Erythroblast (primary cell): ENCODE data around the gene STMP1.
"Not testable (repeated sequence)": the region's sequence is repeated elsewhere in the genome, so short reads cannot be mapped to it uniquely, and the experiment has no call there.

Experiments
- DNase-seq, 2 experiments: peaks; one replicate each; lab custom pipeline; 2025; lab: John Stamatoyannopoulos, UW
- GATA1 ChIP-seq: IDR thresholded peaks from 2 replicates; pipeline ENCODE4 v1.6.1; 2011; ENCODE audit warnings: low read depth, mild to moderate bottlenecking, control low read depth, low read length, moderate library complexity
- POLR2A ChIP-seq: IDR thresholded peaks from 2 replicates; pipeline ENCODE4 v1.6.1; 2011; ENCODE audit warnings: mild to moderate bottlenecking, low read length

The STMP1 gene

DNA sequence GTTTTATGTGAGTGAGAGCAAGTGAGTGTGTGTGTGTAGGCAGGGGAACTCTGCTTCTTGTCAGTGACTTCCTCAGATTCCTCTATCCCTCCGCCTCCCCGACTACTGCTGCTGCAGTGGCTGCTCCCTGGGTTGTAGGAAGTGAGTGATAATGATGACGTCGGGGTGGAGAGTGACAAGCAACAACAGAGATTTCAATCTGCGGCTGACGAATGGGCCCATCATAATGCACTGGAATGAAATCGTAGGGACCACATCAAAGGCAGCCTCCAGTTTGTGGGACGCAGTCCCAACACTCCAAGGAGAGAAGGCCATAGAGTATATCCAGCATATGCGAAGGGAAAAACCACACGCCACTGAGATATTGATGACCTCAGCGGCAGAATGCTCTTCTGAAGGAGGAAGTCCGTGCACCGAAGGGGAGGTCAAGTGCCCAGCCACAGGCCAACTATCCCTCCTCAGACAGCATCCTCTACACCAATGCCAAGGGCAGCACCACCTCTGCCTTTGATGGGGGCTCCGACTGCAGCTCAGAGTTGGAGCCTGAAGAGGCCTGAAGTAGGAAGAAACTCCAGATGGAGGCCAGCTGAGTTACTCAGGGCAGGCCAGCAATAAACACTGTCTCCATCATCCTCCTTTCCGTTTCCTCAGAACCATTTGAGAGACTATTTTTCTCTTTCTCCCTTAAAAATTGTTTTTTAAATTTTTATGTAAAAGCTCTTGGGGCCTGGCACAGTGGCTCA lies 11.3 kb upstream of the STMP1 start:
- peak; percentile 36 to 68 for DNase-seq
- TF ChIP-seq POLR2A (no peak), GATA1 (no peak)

GRCh38 chr7:135653340-135654080 lies 8.8 kb upstream of the STMP1 start:
- no peak for DNase-seq
- TF ChIP-seq GATA1: no peak

DNA sequence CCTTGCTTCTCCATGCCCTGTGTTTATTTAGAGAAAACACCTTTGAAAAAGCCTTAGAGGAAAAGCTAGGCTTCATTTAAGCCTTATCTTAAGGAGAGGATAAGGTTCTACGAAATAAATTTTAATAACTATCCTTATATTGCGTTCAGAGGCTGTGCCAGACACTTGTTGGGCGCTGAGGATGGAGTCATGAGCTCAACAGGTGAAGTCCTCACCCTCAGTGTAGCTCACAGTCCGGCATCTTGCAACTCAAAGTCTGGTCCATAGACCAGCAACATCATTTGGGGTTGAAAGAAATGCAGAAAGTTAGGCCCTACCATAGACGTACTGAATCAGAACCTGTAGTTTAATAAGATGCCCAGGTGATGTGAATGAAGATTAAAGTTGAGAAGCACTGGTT lies 3.8 kb upstream of the STMP1 start:
- no peak for DNase-seq
- TF ChIP-seq POLR2A (no peak), GATA1 (no peak)

- peak in 1 of 2 experiments; percentile 57 for DNase-seq
- TF ChIP-seq POLR2A: no peak
- TF ChIP-seq GATA1: no peak
These were observed 3.0 kb upstream of the STMP1 start for GRCh38 chr7:135659159-135659846.

DNA sequence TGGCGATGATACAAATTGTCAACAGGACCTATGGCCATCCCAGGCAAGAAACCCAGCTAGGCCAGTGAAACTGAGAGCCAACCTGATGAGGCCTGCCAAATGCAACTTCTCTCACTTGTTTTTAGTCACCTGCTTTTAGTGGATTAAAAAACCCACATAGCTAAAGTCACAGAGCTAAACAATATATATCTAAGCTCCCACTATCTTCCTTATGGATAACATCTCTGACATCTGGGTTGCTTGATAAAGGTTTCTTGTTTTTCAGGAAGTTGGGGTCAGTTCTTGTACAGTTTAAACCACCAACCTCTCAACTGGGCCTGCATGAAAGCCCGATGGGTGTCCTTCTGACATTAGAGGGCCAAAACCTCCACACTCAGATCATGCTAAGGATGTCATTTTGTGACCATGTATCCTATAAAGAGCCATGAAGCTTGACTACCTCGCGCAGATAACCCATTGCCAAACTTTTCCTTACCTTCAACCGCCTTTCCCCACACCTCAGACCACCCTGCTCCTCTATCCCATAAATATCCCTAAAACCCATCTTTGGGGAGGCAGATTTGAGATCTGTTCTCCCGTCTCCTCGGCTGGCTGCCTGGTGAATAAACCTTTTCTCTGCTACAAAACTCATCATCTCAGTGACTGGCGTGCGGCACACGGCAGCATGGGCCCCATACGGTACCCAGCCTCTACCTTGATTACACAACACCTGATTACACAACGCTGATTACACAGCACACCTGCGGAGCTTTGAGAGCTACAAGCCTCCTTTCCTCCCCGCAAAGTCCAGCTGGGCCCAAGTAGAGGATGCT lies 797 bp upstream of the STMP1 start:
- peak; percentile 78 to 87 for DNase-seq
- TF ChIP-seq GATA1 (no peak), POLR2A (no peak)

DNA sequence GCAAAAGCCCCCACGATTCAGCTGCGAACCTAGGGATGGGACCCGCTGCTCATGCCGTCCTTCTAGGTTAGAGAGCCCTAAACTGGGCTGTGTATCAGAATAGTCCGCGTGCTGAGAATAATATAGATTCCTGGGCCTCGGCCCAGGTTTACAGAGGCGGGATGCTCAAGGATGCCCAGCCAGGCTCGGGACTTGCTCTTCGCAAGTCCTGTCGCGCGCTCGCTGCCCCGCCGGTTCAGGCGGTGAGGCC lies 266 bp upstream of the STMP1 start:
- no peak for DNase-seq
- TF ChIP-seq POLR2A (no peak), GATA1 (no peak)

GRCh38 chr7:135664046-135664589 lies 1.8 kb downstream of the STMP1 start:
- DNase-seq: peak; percentile 90 to 93
- TF ChIP-seq GATA1 (no peak), POLR2A (peak; percentile 86)

- peak; percentile 44 to 76 for DNase-seq
- TF ChIP-seq GATA1: no peak
- TF ChIP-seq POLR2A: no peak
These were observed 2.7 kb downstream of the STMP1 start for GRCh38 chr7:135665042-135665441.

GRCh38 chr7:135666156-135666555 lies 3.8 kb downstream of the STMP1 start:
- TF ChIP-seq GATA1: no peak
- TF ChIP-seq POLR2A: no peak
- no peak for DNase-seq

DNA sequence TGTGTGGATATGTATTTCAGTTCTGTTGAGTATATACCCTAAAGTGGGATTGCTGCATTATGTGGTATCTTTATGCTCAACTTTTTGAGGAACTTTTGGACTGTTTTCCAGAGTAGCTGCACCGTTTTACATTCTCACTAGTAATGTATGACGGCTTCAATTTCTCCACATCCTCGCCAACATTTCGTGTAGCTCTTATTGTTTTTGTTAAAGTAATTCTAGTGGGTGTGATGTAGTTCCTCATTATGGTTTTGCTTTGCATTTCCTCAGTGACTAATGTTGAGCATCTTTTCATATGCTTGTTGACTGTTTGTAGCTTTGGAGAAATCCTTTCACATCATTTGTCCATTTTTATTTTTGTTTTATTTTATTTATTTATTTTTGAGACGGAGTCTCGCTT lies 4.5 kb downstream of the STMP1 start:
- DNase-seq: peak in 1 of 2 experiments; percentile 16
- TF ChIP-seq POLR2A (no peak), GATA1 (no peak)

DNA sequence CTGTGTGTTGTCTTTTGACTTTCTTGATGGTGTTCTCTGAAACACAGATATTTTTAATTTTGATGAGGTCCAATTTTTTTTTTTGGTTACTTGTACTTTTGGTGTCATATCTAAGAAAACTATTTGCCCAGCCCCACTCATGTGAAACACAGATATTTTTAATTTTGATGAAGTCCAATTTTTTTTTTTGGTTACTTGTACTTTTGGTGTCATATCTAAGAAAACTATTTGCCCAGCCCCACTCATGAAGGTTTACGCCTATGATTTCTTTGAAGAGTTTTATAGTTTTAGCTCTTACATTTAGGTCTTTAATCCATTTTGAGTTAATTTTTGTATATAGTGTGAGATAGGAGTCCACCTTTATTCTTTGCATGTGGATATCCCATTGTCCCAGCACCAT lies 5.3 kb downstream of the STMP1 start:
- DNase-seq: not testable (repeated sequence)

DNA sequence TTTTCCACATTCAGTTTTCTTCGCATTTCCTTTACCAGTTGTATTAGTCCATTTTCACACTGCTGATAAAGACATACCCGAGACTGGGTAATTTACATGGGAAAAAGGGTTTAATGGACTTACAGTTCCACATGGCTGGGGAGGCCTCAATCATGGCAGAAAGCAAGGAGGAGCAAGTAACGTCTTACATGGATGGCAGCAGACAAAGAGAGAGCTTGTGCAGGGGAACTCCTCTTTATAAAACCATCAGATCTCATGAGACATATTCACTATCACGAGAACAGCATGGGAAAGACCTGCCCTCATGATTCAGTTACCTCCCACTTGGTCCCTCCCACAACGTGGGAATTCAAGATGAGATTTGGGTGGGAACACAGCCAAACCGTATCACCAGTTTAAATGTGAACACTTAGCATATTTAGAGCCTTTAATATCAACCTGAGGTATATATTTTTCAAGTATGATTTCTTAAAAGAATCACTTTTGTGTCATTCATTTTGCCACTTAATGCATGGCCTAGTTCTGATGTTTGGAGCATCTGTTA lies 6.6 kb downstream of the STMP1 start:
- peak; percentile 44 for TF ChIP-seq POLR2A
- peak in 1 of 2 experiments; percentile 26 for DNase-seq

DNA sequence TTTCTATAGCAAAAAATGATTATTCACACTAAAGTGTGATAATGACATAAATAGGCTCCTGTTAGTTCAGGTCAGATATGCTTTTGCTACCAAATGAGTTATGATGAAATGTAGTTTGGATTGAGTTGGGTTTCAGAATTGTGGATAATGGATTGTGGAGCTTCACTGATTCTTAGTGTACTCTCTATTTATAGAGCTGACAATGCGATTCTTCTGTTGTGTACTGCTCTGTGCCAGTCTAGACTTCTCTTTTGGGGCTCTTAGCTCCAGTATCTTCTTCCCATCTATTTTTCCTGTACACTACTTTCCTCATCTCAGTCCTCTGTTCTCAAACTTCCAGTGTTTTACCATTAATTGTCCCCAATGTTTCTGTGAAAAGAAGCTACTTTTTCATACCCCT lies 7.5 kb downstream of the STMP1 start:
- DNase-seq: no peak
- TF ChIP-seq POLR2A: no peak
- no peak for TF ChIP-seq GATA1
